ENCODE results near the gene ITPKB.
"Not testable (repeated sequence)": the region's sequence is repeated elsewhere in the genome, so short reads cannot be mapped to it uniquely, and the experiment has no call there.

ITPKB gene

GRCh38 chr1:226772446-226773139, 33.5 kb upstream of the ITPKB start:
- H3K27ac ChIP-seq, result no peak overlapping the region
- TF ChIP-seq, protein P1, sequence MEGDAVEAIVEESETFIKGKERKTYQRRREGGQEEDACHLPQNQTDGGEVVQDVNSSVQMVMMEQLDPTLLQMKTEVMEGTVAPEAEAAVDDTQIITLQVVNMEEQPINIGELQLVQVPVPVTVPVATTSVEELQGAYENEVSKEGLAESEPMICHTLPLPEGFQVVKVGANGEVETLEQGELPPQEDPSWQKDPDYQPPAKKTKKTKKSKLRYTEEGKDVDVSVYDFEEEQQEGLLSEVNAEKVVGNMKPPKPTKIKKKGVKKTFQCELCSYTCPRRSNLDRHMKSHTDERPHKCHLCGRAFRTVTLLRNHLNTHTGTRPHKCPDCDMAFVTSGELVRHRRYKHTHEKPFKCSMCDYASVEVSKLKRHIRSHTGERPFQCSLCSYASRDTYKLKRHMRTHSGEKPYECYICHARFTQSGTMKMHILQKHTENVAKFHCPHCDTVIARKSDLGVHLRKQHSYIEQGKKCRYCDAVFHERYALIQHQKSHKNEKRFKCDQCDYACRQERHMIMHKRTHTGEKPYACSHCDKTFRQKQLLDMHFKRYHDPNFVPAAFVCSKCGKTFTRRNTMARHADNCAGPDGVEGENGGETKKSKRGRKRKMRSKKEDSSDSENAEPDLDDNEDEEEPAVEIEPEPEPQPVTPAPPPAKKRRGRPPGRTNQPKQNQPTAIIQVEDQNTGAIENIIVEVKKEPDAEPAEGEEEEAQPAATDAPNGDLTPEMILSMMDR (IDR thresholded peaks at IDR 0.05), result no peak
- no peak overlapping the region for H3K4me3 ChIP-seq
- no peak for DNase-seq (ENCODE audit: low spot score)

DNA sequence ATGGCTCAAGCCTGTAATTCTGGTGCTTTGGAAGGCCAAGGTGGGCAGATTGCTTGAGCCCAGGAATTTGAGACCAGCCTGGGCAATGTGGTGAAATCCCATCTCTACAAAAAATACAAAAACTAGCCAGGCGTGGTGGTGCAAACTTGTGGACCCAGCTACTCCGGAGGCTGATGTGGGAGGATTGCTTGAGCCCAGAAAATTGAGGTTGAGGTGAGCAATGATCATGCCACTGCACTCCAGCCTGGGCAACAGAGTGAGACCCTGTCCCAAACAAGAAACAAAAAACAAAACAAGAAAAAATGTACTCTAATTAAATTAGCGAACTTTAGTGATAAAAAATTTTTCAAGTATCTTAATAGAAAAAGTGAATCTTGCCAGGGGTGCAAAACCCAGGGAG, 28.1 kb upstream of the ITPKB start:
- not testable (repeated sequence) for H3K27ac ChIP-seq; H3K4me3 ChIP-seq; DNase-seq (ENCODE audit: low spot score)

DNA sequence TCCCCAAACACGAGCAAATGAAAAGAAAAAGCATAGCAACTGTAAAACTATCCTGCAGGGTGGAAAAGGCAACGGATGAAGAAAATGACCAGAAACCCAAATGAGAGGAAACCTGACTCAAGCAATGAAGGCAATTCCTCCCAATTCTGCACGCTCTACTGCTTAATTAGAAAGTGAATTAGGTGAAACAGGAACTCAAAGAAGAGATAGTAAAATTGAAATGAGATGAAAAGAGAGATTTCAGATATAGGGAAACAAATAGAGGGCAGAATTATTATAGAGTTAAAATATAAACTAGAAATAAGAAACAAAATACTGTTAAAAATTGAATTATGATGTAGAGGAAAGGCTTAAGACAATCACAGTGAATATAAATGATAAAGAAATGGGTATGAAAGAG, 27.5 kb upstream of the ITPKB start:
- Histone ChIP-seq H3K27ac (no peak overlapping the region), H3K4me3 (no peak overlapping the region)
- no peak for DNase-seq (ENCODE audit: low spot score)
- TF ChIP-seq, protein P1 (IDR thresholded peaks at IDR 0.05), result no peak

DNA sequence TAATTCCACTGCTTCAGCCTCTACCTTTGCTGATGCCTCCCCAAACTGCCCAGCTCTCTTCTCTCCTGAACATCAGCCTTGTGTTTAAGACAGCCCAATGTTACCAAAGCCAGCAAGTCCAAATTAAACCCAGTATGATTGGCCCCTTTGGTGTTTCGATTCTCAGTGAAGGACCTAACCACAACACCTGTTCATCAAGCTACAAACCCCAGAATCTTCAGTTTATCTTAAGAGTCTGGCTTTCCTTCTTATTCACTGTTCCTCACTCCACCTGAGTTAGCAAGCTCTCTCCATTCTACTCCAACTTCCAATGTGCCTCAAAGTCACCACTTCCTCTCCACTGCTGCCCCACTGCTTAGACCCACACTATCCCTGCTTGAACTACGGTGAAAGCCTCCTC, 25.5 kb upstream of the ITPKB start:
- H3K27ac ChIP-seq, result no peak overlapping the region
- H3K4me3 ChIP-seq, result no peak overlapping the region
- TF ChIP-seq, protein P1 (IDR thresholded peaks at IDR 0.05), result no peak
- no peak for DNase-seq (ENCODE audit: low spot score)

DNA sequence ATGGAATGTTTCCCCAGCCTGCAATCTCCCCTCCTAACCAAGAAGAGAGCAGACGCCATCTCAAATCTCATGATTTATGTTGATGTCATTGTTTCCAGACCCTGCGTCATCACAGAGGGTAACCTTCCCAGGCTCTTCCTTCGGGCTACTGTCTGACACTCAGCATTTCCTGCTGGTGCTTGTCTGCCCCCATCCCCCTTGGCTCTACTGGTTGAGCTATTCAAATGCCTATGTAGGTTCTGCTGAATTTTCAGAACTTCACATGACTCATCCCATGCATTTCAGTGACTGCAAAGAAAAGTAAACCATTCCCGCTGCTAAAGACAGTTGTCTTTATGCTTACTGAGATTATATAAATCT, 24.8 kb upstream of the ITPKB start:
- DNase-seq (ENCODE audit: low spot score), result no peak
- H3K4me3 ChIP-seq, result no peak overlapping the region
- H3K27ac ChIP-seq, result no peak overlapping the region
- TF ChIP-seq, protein P1 (IDR thresholded peaks at IDR 0.05), result no peak

GRCh38 chr1:226762988-226763904, 24.2 kb upstream of the ITPKB start:
- Histone ChIP-seq H3K4me3 (no peak overlapping the region), H3K27ac (no peak overlapping the region)
- DNase-seq (ENCODE audit: low spot score), result no peak
- TF ChIP-seq, protein P1 (IDR thresholded peaks at IDR 0.05), result no peak

DNA sequence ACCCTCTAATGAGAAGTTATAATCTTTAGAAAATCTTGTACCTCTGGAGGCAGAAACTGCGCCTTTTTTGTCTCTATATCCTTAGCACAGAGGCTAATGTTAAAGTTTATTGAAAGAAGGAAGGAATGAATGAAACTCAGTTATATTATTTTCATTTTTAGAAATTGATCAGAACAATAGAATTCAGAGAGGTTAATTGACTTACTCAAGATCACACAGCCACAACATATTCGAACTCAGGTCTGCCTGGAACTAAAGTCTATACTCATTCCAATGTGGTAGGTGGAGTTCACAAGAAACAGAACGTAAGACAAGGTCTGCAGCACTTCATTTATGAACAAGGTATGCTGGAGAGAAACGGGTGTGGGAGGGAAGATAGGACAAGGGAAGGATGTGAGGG, 23.0 kb upstream of the ITPKB start:
- TF ChIP-seq, protein P1 (IDR thresholded peaks at IDR 0.05), result no peak
- DNase-seq (ENCODE audit: low spot score), result no peak
- Histone ChIP-seq H3K4me3 (no peak overlapping the region), H3K27ac (no peak overlapping the region)

All from coronary artery (tissue), 2 donors.